ENCODE data around the gene EPB41. TPM values are rescaled to one million over a fixed set of nuclear protein-coding genes. Genes with fewer than 3 reads are reported as not detected.

EPB41 gene
- total RNA-seq, 1 donor from 2014 or later: 102 TPM

GRCh38 chr1:29133861-29134694 lies 219.7 kb downstream of the EPB41 start:
- DNase-seq (ENCODE audit: low spot score, unreplicated experiment): no peak
- Mint-ChIP-seq H3K27me3 (no peaks in the 10 kb centered on the region), H3K4me1 (ENCODE audit: low read depth) (no peaks in the 10 kb centered on the region), H3K36me3 (ENCODE audit: insufficient read depth) (no peaks in the 10 kb centered on the region), H3K27ac (no peak overlapping the region), H3K9me3 (ENCODE audit: low read depth) (no peaks in the 10 kb centered on the region), H3K4me3 (ENCODE audit: low read depth) (no peak overlapping the region)
- TF ChIP-seq CTCF (IDR thresholded peaks at IDR 0.05; ENCODE audit: unreplicated experiment): no peak

- no peak for DNase-seq (ENCODE audit: low spot score, unreplicated experiment)
- Mint-ChIP-seq H3K27ac (no peak overlapping the region), H3K4me3 (ENCODE audit: low read depth) (no peak overlapping the region), H3K4me1 (ENCODE audit: low read depth) (no peaks in the 10 kb centered on the region), H3K36me3 (ENCODE audit: insufficient read depth) (no peaks in the 10 kb centered on the region), H3K27me3 (no peaks in the 10 kb centered on the region), H3K9me3 (ENCODE audit: low read depth) (no peaks in the 10 kb centered on the region)
- no peak for TF ChIP-seq CTCF (IDR thresholded peaks at IDR 0.05; ENCODE audit: unreplicated experiment)
Measured at GRCh38 chr1:29134695-29135028, 220.3 kb downstream of the EPB41 start.

- Mint-ChIP-seq H3K27me3 (no peaks in the 10 kb centered on the region), H3K4me1 (ENCODE audit: low read depth) (no peaks in the 10 kb centered on the region), H3K4me3 (ENCODE audit: low read depth) (no peak overlapping the region), H3K27ac (no peak overlapping the region), H3K36me3 (ENCODE audit: insufficient read depth) (no peaks in the 10 kb centered on the region), H3K9me3 (ENCODE audit: low read depth) (no peaks in the 10 kb centered on the region)
- DNase-seq (ENCODE audit: low spot score, unreplicated experiment): no peak
- TF ChIP-seq CTCF (IDR thresholded peaks at IDR 0.05; ENCODE audit: unreplicated experiment): no peak
Measured at GRCh38 chr1:29136391-29136915, 222.1 kb downstream of the EPB41 start.

GRCh38 chr1:29142714-29143113 lies 228.3 kb downstream of the EPB41 start:
- H3K27ac Mint-ChIP-seq: peak overlapping the region; percentile 19
- H3K4me1 Mint-ChIP-seq (ENCODE audit: low read depth): peaks cover 8% of the 10 kb centered on the region
- H3K9me3 Mint-ChIP-seq (ENCODE audit: low read depth): no peaks in the 10 kb centered on the region
- no peaks in the 10 kb centered on the region for H3K27me3 Mint-ChIP-seq
- H3K4me3 Mint-ChIP-seq (ENCODE audit: low read depth): no peak overlapping the region
- no peak for TF ChIP-seq CTCF (IDR thresholded peaks at IDR 0.05; ENCODE audit: unreplicated experiment)
- peaks cover 34% of the 10 kb centered on the region for H3K36me3 Mint-ChIP-seq (ENCODE audit: insufficient read depth)
- DNase-seq (ENCODE audit: low spot score, unreplicated experiment): no peak

GRCh38 chr1:29144178-29144577 lies 229.8 kb downstream of the EPB41 start:
- TF ChIP-seq CTCF (IDR thresholded peaks at IDR 0.05; ENCODE audit: unreplicated experiment): no peak
- no peak overlapping the region for H3K4me3 Mint-ChIP-seq (ENCODE audit: low read depth)
- peaks cover 49% of the 10 kb centered on the region for H3K36me3 Mint-ChIP-seq (ENCODE audit: insufficient read depth)
- no peak for DNase-seq (ENCODE audit: low spot score, unreplicated experiment)
- H3K9me3 Mint-ChIP-seq (ENCODE audit: low read depth): no peaks in the 10 kb centered on the region
- H3K27ac Mint-ChIP-seq: peak overlapping the region; percentile 46
- no peaks in the 10 kb centered on the region for H3K27me3 Mint-ChIP-seq
- peaks cover 8% of the 10 kb centered on the region for H3K4me1 Mint-ChIP-seq (ENCODE audit: low read depth)

All from progenitor cell of endocrine pancreas (in vitro differentiated cells).